VCaP (cell line): ENCODE measurements around the gene TXK.

Experiments
- H3K27ac ChIP-seq: fragments of 450-650 bp; 2 replicates; pipeline ENCODE4 v1.5.1; 2017
- CTCF ChIP-seq: fragments of 450-650 bp; conservative IDR thresholded peaks from 2 replicates; pipeline ENCODE4 v1.5.1; 2017; ENCODE audit warnings: mild to moderate bottlenecking, moderate library complexity

Gene TXK

GRCh38 chr4:48024522-48024921 lies 109.5 kb downstream of the TXK start:
- TF ChIP-seq CTCF, result no peak
- peak overlapping the region; percentile 12 for H3K27ac ChIP-seq

- H3K27ac ChIP-seq, result no peak overlapping the region
- TF ChIP-seq CTCF, result no peak
Observed at GRCh38 chr4:48022192-48022799, 111.8 kb downstream of the TXK start.

GRCh38 chr4:48021100-48021499 lies 113.0 kb downstream of the TXK start:
- H3K27ac ChIP-seq, result no peak overlapping the region
- no peak for TF ChIP-seq CTCF

- H3K27ac ChIP-seq, result no peak overlapping the region
- TF ChIP-seq CTCF, result no peak
Observed at GRCh38 chr4:48018112-48018511, 115.9 kb downstream of the TXK start.

GRCh38 chr4:48017108-48017571 lies 116.9 kb downstream of the TXK start:
- H3K27ac ChIP-seq, result peak overlapping the region; percentile 79
- TF ChIP-seq CTCF, result no peak
